AG04450 (cell line): ENCODE data around the gene TRPM1. TPM values are rescaled to one million over a fixed set of nuclear protein-coding genes. Genes with fewer than 3 reads are reported as not detected.

Experiments used
- CTCF ChIA-PET: fragments of 300-600, 350-600 bp; formaldehyde crosslinking; extraction: SDS; loops from one replicate; lab custom pipeline; 2022; ENCODE audit warnings: antibody characterized with exemption, inconsistent platforms; lab: Charles Lee
- POLR2A ChIA-PET: fragments of 350-600 bp; formaldehyde crosslinking; extraction: SDS; loops from one replicate; lab custom pipeline; 2021; ENCODE audit warnings: antibody characterized with exemption, inconsistent platforms; lab: Yijun Ruan, JAX
- DNase-seq: peaks from one replicate; pipeline ENCODE4 v3.0.0-alpha.2; 2011; ENCODE audit warnings: low read depth, low spot score
- H3K27ac ChIP-seq: one replicate; pipeline ENCODE4 v1.5.1; 2012; ENCODE audit warnings: low read depth, low read length, control low read depth
- H3K27me3 ChIP-seq: one replicate; pipeline ENCODE4 v1.6.0; 2012; ENCODE audit warnings: low read length; ENCODE audit not compliant: control insufficient read depth, insufficient read depth
- H3K4me3 ChIP-seq: 2 replicates; pipeline ENCODE4 v1.5.1; 2011; ENCODE audit warnings: mild to moderate bottlenecking, low read depth, low read length, control low read depth
- H3K9me3 ChIP-seq: 2 replicates; pipeline ENCODE4 v1.5.1; 2012; ENCODE audit warnings: low read length; ENCODE audit not compliant: control insufficient read depth, insufficient read depth
- polyA plus RNA-seq: library from polyadenylated mRNA; depleted of rRNA; stranded (reverse); fragments of >200 nt; gene quantifications from 2 replicates; pipeline ENCODE4 v1.2.3, GENCODE V29; 2011
- TF ChIP-seq, protein P1 (sequence below): IDR thresholded peaks from 2 replicates; pipeline ENCODE4 v1.5.1; 2011; ENCODE audit warnings: low read depth, low read length, control low read depth, inconsistent platforms

TRPM1 gene
- polyA plus RNA-seq, 1 experiment = not detected

DNA sequence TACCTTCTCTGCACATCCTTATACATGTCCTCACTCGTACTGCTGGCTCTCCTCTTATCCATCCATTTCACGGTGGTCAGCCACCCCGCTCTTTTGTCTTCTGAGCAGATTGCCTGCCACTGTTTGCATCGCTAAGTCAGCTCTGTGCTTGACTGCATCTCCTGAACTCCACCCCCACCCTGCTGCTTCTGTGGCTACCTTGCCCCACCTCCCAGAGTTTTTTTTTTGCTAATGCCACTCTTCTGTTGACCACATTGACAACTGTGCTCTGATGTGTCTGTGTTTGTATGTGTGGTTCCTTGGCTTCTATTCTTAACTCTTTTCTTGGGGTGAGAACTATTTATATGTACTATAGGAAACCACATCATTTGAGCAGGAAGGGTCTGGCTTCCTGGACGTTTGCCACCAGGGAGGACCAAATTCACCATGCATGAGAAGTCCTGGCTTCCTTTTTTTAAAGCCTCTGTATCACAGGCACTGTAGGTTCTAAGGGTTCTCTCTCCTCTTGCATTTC lies 97.2 kb downstream of the TRPM1 start:
- ChIA-PET POLR2A (no interaction called here), CTCF (interaction anchor here (1.6 kb wide), 1 partner anchor 125 kb away, joined by 3 read pairs; no protein-coding TSS in a partner anchor)
- Histone ChIP-seq H3K27me3 (peaks cover 4% of the 10 kb centered on the region), H3K27ac (no peak overlapping the region), H3K4me3 (no peak overlapping the region), H3K9me3 (no peaks in the 10 kb centered on the region)
- TF ChIP-seq, protein P1, sequence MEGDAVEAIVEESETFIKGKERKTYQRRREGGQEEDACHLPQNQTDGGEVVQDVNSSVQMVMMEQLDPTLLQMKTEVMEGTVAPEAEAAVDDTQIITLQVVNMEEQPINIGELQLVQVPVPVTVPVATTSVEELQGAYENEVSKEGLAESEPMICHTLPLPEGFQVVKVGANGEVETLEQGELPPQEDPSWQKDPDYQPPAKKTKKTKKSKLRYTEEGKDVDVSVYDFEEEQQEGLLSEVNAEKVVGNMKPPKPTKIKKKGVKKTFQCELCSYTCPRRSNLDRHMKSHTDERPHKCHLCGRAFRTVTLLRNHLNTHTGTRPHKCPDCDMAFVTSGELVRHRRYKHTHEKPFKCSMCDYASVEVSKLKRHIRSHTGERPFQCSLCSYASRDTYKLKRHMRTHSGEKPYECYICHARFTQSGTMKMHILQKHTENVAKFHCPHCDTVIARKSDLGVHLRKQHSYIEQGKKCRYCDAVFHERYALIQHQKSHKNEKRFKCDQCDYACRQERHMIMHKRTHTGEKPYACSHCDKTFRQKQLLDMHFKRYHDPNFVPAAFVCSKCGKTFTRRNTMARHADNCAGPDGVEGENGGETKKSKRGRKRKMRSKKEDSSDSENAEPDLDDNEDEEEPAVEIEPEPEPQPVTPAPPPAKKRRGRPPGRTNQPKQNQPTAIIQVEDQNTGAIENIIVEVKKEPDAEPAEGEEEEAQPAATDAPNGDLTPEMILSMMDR = no peak
- no peak for DNase-seq

DNA sequence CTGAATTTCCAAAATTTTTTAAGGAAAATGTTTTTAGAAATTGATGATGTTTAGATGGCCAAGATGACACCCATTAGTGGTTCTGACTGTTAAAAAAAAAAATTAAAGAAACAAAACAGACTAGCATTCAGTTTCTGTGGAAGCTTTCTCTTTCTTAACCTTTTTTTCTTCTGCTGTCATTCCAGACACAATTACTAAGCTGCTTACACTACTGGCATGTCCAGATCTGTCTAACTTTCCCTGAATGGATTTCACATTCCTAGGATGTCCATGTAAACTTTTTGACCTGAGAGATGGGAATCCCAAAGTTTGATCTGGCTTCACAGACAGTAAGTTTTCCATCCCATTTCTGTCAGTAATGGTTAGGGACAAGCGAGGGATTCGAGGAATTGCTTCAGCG lies 99.8 kb downstream of the TRPM1 start:
- ChIA-PET CTCF (no interaction called here), POLR2A (no interaction called here)
- no peak for DNase-seq
- Histone ChIP-seq H3K27ac (no peak overlapping the region), H3K27me3 (peaks cover 4% of the 10 kb centered on the region), H3K9me3 (no peaks in the 10 kb centered on the region), H3K4me3 (no peak overlapping the region)
- TF ChIP-seq, protein P1 = no peak

DNA sequence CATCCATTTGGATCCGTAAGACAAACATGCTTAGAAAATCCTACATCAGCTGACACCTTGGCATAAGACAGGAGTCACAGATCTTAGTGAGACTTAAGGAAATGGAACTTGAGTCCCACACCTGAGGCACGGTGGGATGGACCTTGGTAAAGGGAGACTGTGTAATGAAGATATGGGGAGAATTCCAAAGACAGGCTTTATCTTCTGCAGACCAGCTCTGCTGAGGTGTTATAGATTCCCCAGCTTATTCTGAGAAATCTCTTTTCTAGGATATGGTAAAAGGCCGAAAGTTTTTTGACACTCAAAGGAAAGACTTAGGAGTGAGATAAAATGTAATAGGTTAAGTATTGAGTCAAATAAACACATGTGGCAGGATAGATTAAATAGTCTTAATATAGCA lies 101.8 kb downstream of the TRPM1 start:
- Histone ChIP-seq H3K27me3 (peaks cover 4% of the 10 kb centered on the region), H3K27ac (no peak overlapping the region), H3K9me3 (no peaks in the 10 kb centered on the region), H3K4me3 (no peak overlapping the region)
- DNase-seq = no peak
- POLR2A ChIA-PET = no interaction called here
- TF ChIP-seq, protein P1 = no peak
- CTCF ChIA-PET = interaction anchor here (1.0 kb wide), 1 partner anchor 129 kb away, joined by 3 read pairs; no protein-coding TSS in a partner anchor

DNA sequence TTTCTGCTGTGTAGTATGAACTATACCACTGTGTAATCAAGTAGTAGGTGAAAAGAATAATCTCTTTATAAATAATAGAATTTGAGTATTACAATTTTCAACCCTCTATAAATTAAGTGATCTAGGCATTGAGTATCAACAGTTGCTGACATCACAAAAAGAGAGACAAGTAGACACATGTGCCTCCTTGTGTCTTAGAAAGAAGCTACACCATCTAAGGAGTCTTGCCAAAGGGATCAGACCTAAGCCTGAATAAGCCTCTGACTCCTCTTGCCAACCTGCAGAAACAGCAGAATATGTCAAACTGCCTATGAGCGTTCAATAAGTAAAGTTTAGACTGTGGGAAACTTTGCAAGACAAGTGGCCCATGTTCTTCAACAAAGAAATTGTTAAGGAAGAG lies 104.3 kb downstream of the TRPM1 start:
- ChIA-PET CTCF (no interaction called here), POLR2A (no interaction called here)
- no peak for DNase-seq
- Histone ChIP-seq H3K9me3 (no peaks in the 10 kb centered on the region), H3K4me3 (no peak overlapping the region), H3K27me3 (no peaks in the 10 kb centered on the region), H3K27ac (no peak overlapping the region)
- TF ChIP-seq, protein P1 = no peak

DNA sequence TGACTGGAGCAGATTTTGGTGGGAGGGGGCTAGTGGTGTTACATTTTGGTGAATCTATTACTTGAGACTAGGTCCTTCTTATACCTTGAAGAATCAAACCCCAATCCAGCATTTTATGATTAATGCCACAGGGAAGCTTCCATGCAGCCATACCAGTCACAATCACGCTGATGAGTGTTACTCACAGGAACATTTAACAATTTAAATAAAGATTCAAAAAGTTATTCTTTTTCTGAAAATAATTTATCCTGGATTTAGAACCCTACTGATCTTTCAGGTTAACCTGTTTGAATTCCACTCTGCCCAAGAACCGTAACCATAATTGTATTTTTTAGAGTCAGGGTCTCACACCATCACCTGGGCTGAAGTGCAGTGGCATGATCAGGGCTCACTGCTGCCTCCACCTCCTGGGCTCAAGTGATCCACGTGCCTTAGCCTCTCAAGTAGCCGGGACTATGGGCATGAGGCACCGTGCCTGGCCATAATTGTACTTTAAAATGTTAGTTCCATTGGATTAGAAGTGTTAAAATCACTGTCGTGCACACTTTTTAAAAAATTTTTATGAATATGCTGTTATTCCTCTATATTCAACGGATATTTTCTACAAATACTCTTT lies 109.2 kb downstream of the TRPM1 start:
- CTCF ChIA-PET = interaction anchor here (2.6 kb wide), 1 partner anchor 137 kb away, joined by 19 read pairs; no protein-coding TSS in a partner anchor
- H3K9me3 ChIP-seq = no peaks in the 10 kb centered on the region; the same call in 1 of the 2 replicates
- peak overlapping the region; percentile 88 for H3K4me3 ChIP-seq
- POLR2A ChIA-PET = interaction anchor here (2.0 kb wide), 1 partner anchor 38 kb away, joined by 8 read pairs; no protein-coding TSS in a partner anchor
- TF ChIP-seq, protein P1 = no peak
- no peak for DNase-seq
- no peak overlapping the region for H3K27ac ChIP-seq
- no peaks in the 10 kb centered on the region for H3K27me3 ChIP-seq
